Colonic mucosa (tissue), 4 donors: Measurements from ENCODE around the gene AKAP11. TPM values are rescaled to one million over a fixed set of nuclear protein-coding genes. Genes with fewer than 3 reads are reported as not detected.

Experiments
- DNase-seq: peaks from one replicate; pipeline ENCODE4 v3.0.0-alpha.2; 2020
- H3K27ac ChIP-seq: fragments of 200-600 bp; one replicate; pipeline ENCODE4 v1.8.0; 2021
- H3K27me3 ChIP-seq: fragments of 200-600 bp; one replicate; pipeline ENCODE4 v1.8.0; 2021
- H3K36me3 ChIP-seq: fragments of 200-600 bp; one replicate; pipeline ENCODE4 v1.8.0; 2021
- H3K4me1 ChIP-seq: fragments of 200-600 bp; one replicate; pipeline ENCODE4 v1.8.0; 2021; ENCODE audit warnings: mild to moderate bottlenecking
- H3K4me3 ChIP-seq: fragments of 200-600 bp; one replicate; pipeline ENCODE4 v1.8.0; 2021
- H3K9ac ChIP-seq, 2 donors: one replicate each; pipeline ENCODE4 v1.7.0; 2013; ENCODE audit warnings: control low read depth in 2 of 2, low read depth in 2 of 2, low read length in 2 of 2
- H3K9me3 ChIP-seq: fragments of 200-600 bp; one replicate; pipeline ENCODE4 v1.8.0; 2021
- intact Hi-C: fragments of 100-400 bp; cut with DNase I; formaldehyde crosslinking; loops from one replicate; pipeline ENCODE4 v1.14.1; 2022
- total RNA-seq, 2 donors: library from RNA; stranded (reverse); fragmentation: NEBNext Ultra II Directional in 1 of 2; extraction: Animal tissue kit (Norgen Biotek cat#: 25700) in 1 of 2; gene quantifications; one replicate each; pipeline ENCODE4 v1.2.1, GENCODE V29; 2021
- TF ChIP-seq, protein P1 (sequence below): fragments of 200-600 bp; IDR thresholded peaks from one replicate; pipeline ENCODE4 v1.8.0; 2022; ENCODE audit warnings: antibody characterized with exemption, mild to moderate bottlenecking
- donor health status: healthy.
- donor health status: DM: no; HTN: no; CAD: no.
- donor health status: DM: no; HTN: no; CAD: no.

The AKAP11 gene
- total RNA-seq, 2 donors from 2014 or later: 19.9 to 27.6 TPM

DNA sequence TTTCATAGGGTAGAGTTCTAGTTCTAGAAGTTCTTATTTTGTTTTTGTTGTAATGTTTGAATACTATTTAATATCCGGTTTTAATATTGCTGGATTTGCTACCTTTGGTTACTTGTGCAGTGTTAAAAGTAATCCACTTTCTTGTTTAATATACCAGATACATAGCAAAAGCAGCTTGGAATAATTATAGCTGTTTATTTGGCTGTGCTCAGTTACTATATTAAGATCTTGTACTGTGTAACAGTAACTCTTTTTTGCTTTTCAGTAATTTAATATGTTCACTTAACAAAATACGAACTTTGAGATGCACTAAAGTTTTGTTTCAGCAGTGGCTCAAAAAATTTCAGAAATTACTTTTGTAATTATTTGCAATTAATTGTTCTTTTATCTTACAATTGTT lies 50.9 kb downstream of the AKAP11 start:
- Histone ChIP-seq H3K9me3 (no peaks in the 10 kb centered on the region), H3K36me3 (no peaks in the 10 kb centered on the region), H3K27me3 (no peaks in the 10 kb centered on the region), H3K4me1 (no peaks in the 10 kb centered on the region), H3K27ac (no peak overlapping the region), H3K9ac (no peak overlapping the region), H3K4me3 (no peak overlapping the region)
- DNase-seq: no peak
- intact Hi-C loops: no loop called here
- TF ChIP-seq, protein P1, sequence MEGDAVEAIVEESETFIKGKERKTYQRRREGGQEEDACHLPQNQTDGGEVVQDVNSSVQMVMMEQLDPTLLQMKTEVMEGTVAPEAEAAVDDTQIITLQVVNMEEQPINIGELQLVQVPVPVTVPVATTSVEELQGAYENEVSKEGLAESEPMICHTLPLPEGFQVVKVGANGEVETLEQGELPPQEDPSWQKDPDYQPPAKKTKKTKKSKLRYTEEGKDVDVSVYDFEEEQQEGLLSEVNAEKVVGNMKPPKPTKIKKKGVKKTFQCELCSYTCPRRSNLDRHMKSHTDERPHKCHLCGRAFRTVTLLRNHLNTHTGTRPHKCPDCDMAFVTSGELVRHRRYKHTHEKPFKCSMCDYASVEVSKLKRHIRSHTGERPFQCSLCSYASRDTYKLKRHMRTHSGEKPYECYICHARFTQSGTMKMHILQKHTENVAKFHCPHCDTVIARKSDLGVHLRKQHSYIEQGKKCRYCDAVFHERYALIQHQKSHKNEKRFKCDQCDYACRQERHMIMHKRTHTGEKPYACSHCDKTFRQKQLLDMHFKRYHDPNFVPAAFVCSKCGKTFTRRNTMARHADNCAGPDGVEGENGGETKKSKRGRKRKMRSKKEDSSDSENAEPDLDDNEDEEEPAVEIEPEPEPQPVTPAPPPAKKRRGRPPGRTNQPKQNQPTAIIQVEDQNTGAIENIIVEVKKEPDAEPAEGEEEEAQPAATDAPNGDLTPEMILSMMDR: no peak

DNA sequence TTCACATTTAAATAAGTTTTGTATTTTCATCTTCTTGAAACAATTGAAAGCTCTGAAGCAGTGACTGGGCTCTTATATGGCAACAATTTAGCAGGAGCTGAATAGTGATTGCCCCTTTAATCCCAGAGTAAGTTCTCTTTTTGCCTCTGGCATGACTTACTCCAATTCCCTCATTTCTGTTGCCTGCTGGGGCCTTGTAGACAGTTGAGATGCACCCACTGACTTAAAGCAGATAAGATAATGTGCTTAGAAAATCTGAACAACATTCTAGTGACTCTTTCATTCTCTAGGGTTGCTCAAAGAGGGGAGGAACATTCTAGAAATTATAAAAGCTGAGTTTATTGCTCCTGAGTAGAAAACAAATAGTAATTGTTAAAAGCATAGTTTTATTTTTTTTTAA lies 52.8 kb downstream of the AKAP11 start:
- Histone ChIP-seq H3K9me3 (no peaks in the 10 kb centered on the region), H3K4me1 (no peaks in the 10 kb centered on the region), H3K36me3 (no peaks in the 10 kb centered on the region), H3K27ac (no peak overlapping the region), H3K27me3 (no peaks in the 10 kb centered on the region), H3K9ac (no peak overlapping the region), H3K4me3 (no peak overlapping the region)
- no peak for DNase-seq
- TF ChIP-seq, protein P1: no peak
- intact Hi-C loops: no loop called here

DNA sequence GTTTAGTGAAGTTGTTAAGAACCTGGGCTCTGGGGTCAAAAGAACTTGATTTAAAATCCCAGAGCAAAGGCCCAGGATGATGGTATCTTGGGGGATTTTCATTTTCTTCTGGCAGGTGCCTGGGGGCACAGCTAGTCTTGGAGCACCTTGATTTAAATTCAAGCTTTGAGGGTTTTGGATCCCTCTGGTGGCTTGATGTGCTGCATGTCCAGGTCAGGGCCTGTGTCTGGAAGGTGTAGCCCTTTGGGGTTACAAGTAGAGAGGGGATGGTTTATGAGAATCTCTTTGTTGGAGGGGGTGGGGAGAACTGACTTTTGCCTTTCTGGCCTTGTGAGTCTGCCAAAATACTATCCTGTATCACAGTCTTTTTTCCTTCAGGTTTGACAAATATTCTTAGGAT lies 55.8 kb downstream of the AKAP11 start:
- Histone ChIP-seq H3K27ac (no peak overlapping the region), H3K27me3 (no peaks in the 10 kb centered on the region), H3K4me1 (no peaks in the 10 kb centered on the region), H3K9ac (no peak overlapping the region), H3K4me3 (no peak overlapping the region), H3K36me3 (no peaks in the 10 kb centered on the region), H3K9me3 (no peaks in the 10 kb centered on the region)
- intact Hi-C loops: no loop called here
- DNase-seq: no peak
- TF ChIP-seq, protein P1: no peak

DNA sequence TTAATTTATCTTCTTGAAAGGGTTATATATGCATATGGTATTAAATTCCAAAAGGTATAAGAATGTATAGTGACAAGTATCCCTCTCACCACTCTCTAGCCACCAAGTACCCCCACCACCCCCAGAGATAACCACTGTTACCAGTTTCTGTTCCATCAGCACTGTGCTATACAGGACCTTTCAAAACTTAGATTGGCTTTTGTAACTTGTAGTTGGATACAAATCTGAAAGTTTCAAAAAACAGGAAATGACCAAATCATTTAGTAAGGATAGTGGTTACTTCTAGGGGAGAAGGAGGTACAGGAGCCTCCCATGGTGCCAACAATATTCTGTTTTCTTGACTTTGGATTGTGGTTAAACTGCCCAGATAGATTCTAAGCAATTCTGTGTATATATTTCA lies 56.7 kb downstream of the AKAP11 start:
- no peak overlapping the region for H3K27ac ChIP-seq
- TF ChIP-seq, protein P1: no peak
- H3K4me3 ChIP-seq: no peak overlapping the region
- intact Hi-C loops: no loop called here
- no peak overlapping the region for H3K9ac ChIP-seq
- H3K4me1 ChIP-seq: no peaks in the 10 kb centered on the region
- DNase-seq: no peak
- H3K27me3 ChIP-seq: no peaks in the 10 kb centered on the region
- no peaks in the 10 kb centered on the region for H3K36me3 ChIP-seq
- no peaks in the 10 kb centered on the region for H3K9me3 ChIP-seq

DNA sequence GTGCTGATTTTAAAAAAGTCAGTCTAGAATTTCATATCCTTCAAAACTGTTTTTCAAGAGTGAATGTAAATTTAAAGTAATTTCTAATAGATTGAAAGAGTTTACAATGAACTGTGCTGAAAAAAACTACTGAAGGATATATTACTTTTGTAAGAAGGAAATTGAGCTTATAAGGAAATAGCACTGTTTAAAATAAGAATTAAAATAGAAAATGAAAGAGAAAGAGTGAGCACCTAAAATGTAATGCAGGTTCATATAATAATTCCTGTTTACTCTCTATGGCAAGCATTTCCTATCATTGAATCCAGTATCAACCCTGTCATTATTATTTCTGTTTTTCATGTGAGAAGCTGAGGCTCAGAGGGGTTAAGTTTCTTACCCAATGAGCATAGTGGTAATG lies 57.3 kb downstream of the AKAP11 start:
- Histone ChIP-seq H3K9ac (no peak overlapping the region), H3K27me3 (no peaks in the 10 kb centered on the region), H3K4me1 (no peaks in the 10 kb centered on the region), H3K4me3 (no peak overlapping the region), H3K36me3 (no peaks in the 10 kb centered on the region), H3K27ac (no peak overlapping the region), H3K9me3 (no peaks in the 10 kb centered on the region)
- intact Hi-C loops: no loop called here
- DNase-seq: no peak
- TF ChIP-seq, protein P1: no peak

DNA sequence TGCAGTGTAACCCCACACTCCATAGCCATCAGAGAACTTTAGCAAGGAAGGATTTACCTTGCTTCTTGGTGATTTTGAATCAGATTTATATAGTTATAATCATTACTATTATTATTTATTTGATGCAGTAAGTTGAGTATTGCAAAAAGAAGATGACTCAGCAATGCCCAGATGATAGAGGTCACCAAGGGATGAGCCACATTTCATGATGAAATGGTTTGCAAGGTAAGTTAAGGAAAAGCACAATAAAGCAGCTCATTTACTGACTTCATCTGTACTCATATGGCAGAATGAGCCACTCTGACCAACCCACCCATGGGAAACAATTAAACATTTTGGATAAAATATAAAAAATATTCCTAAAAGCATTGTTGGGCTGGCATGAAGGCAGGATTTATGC lies 59.1 kb downstream of the AKAP11 start:
- TF ChIP-seq, protein P1: no peak
- DNase-seq: no peak
- intact Hi-C loops: loop anchor here (10.0 kb wide), 1 partner anchor 144 kb away; no protein-coding TSS in a partner anchor
- Histone ChIP-seq H3K4me3 (no peak overlapping the region), H3K27ac (no peak overlapping the region), H3K4me1 (no peaks in the 10 kb centered on the region), H3K27me3 (no peaks in the 10 kb centered on the region), H3K36me3 (no peaks in the 10 kb centered on the region), H3K9me3 (no peaks in the 10 kb centered on the region), H3K9ac (no peak overlapping the region)
